D721Med (cell line): ENCODE data around the gene WWTR1.

ENCODE experiments used
- DNase-seq: peaks from one replicate; pipeline ENCODE4 v3.0.0; 2011; ENCODE audit warnings: low spot score; ENCODE audit not compliant: insufficient read length
- FAIRE-seq: peaks from 2 replicates; lab custom pipeline; 2011; peaks lifted over from hg19 to GRCh38; lab: Jason Lieb, UNC
- CTCF ChIP-seq: IDR thresholded peaks from 2 replicates; pipeline ENCODE4 v1.5.1; 2012; ENCODE audit warnings: mild to moderate bottlenecking, control low read depth; ENCODE audit not compliant: insufficient read depth; ENCODE audit errors: missing control alignments

The WWTR1 gene

GRCh38 chr3:149541091-149541491 is 116.7 kb downstream of the WWTR1 start:
- no peak for DNase-seq
- FAIRE-seq: no peak
- no peak for TF ChIP-seq CTCF

- FAIRE-seq: no peak
- no peak for TF ChIP-seq CTCF
- no peak for DNase-seq
Measured at GRCh38 chr3:149538371-149538770, 119.5 kb downstream of the WWTR1 start.

- no peak for TF ChIP-seq CTCF
- FAIRE-seq (no peak), DNase-seq (no peak)
Measured at GRCh38 chr3:149536429-149536828, 121.4 kb downstream of the WWTR1 start.

GRCh38 chr3:149535333-149535685 is 122.5 kb downstream of the WWTR1 start:
- TF ChIP-seq CTCF: no peak
- DNase-seq: no peak
- no peak for FAIRE-seq

GRCh38 chr3:149534671-149535332 is 123.0 kb downstream of the WWTR1 start:
- no peak for FAIRE-seq
- no peak for DNase-seq
- TF ChIP-seq CTCF: no peak

GRCh38 chr3:149534082-149534481 is 123.7 kb downstream of the WWTR1 start:
- no peak for FAIRE-seq
- TF ChIP-seq CTCF: no peak
- no peak for DNase-seq

- DNase-seq (no peak), FAIRE-seq (no peak)
- no peak for TF ChIP-seq CTCF
Measured at GRCh38 chr3:149532489-149533180, 125.2 kb downstream of the WWTR1 start.
